HEK293 (cell line): ENCODE results near the gene SIGLEC10.

ENCODE experiments used
- CTCF ChIA-PET: fragments of 350-600 bp; formaldehyde crosslinking; extraction: SDS; loops from one replicate; lab custom pipeline; 2021; ENCODE audit warnings: antibody characterized with exemption; lab: Yijun Ruan, JAX
- POLR2A ChIA-PET: fragments of 300-600 bp; formaldehyde crosslinking; extraction: SDS; loops from one replicate; lab custom pipeline; 2020; ENCODE audit warnings: antibody characterized with exemption, inconsistent platforms; lab: Yijun Ruan, JAX
- H3K27ac ChIP-seq: fragments of 200-500 bp; sonication (Bioruptor generic); 2 replicates; pipeline ENCODE4 v1.5.1; 2014; ENCODE audit warnings: low read depth, low read length, control low read depth, inconsistent platforms; ENCODE audit errors: extremely low read depth
- H3K36me3 ChIP-seq, 2 experiments: fragments of 200-500 bp in 1 of 2; sonication (Bioruptor generic) in 1 of 2; 1 replicate in 1 of 2; 2 replicates in 1 of 2; pipeline ENCODE4 v1.5.1; 2014 to 2017; ENCODE audit warnings: inconsistent platforms in 2 of 2, low read length in 2 of 2; ENCODE audit not compliant: control insufficient read depth in 2 of 2, insufficient read depth in 1 of 2
- H3K4me1 ChIP-seq: fragments of 200-500 bp; sonication (Bioruptor generic); 2 replicates; pipeline ENCODE4 v1.5.1; 2014; ENCODE audit warnings: mild to moderate bottlenecking, low read length, inconsistent platforms; ENCODE audit not compliant: control insufficient read depth, insufficient read depth
- H3K4me3 ChIP-seq: 2 replicates; pipeline ENCODE4 v1.5.1; 2011; ENCODE audit warnings: low read depth, mild to moderate bottlenecking, control low read depth, low read length, moderate library complexity
- H3K9me3 ChIP-seq: fragments of 200-500 bp; sonication (Bioruptor generic); 2 replicates; pipeline ENCODE4 v1.5.1; 2014; ENCODE audit warnings: low read depth, low read length, inconsistent platforms; ENCODE audit not compliant: control insufficient read depth, insufficient read depth
- ELK4 ChIP-seq: IDR thresholded peaks from 2 replicates; pipeline ENCODE4 v1.6.1; 2011; ENCODE audit warnings: mild to moderate bottlenecking, low read depth, low read length, borderline replicate concordance
- GLIS1 ChIP-seq: fragments of 450-650 bp; formaldehyde crosslinking; IDR thresholded peaks from 2 replicates; pipeline ENCODE4 v1.5.1; 2016; ENCODE audit warnings: missing biosample characterization, missing genetic modification characterization
- HIC1 ChIP-seq: fragments of 450-650 bp; formaldehyde crosslinking; IDR thresholded peaks from 2 replicates; pipeline ENCODE4 v1.5.1; 2016; ENCODE audit warnings: missing biosample characterization, missing genetic modification characterization
- KLF10 ChIP-seq: fragments of 450-650 bp; IDR thresholded peaks from 2 replicates; pipeline ENCODE4 v1.5.1; 2018; ENCODE audit warnings: missing biosample characterization, mild to moderate bottlenecking, missing genetic modification characterization
- OSR2 ChIP-seq: fragments of 450-650 bp; formaldehyde crosslinking; IDR thresholded peaks from 2 replicates; pipeline ENCODE4 v1.5.1; 2016; ENCODE audit warnings: missing biosample characterization, missing genetic modification characterization
- PATZ1 ChIP-seq: fragments of 450-650 bp; formaldehyde crosslinking; IDR thresholded peaks from 2 replicates; pipeline ENCODE4 v1.5.1; 2016; ENCODE audit warnings: missing biosample characterization, missing genetic modification characterization
- PRDM1 ChIP-seq: fragments of 450-650 bp; formaldehyde crosslinking; IDR thresholded peaks from 2 replicates; pipeline ENCODE4; 2016; ENCODE audit warnings: missing biosample characterization, missing genetic modification characterization
- SCRT1 ChIP-seq: fragments of 450-650 bp; formaldehyde crosslinking; IDR thresholded peaks from 2 replicates; pipeline ENCODE4 v1.5.1; 2016; ENCODE audit warnings: missing biosample characterization, missing genetic modification characterization, borderline replicate concordance
- YY2 ChIP-seq: fragments of 450-650 bp; formaldehyde crosslinking; IDR thresholded peaks from 2 replicates; pipeline ENCODE4 v1.5.1; 2016; ENCODE audit warnings: missing biosample characterization, missing genetic modification characterization
- ZBTB20 ChIP-seq: fragments of 450-650 bp; formaldehyde crosslinking; IDR thresholded peaks from 2 replicates; pipeline ENCODE4 v1.5.1; 2016; ENCODE audit warnings: missing biosample characterization, missing genetic modification characterization
- ZNF174 ChIP-seq: fragments of 450-650 bp; formaldehyde crosslinking; IDR thresholded peaks from 2 replicates; pipeline ENCODE4 v1.5.0; 2017; ENCODE audit warnings: missing biosample characterization, mild to moderate bottlenecking, missing genetic modification characterization
- ZNF292 ChIP-seq: fragments of 450-650 bp; formaldehyde crosslinking; IDR thresholded peaks from 2 replicates; pipeline ENCODE4 v1.5.1; 2016; ENCODE audit warnings: low read depth, missing biosample characterization, missing genetic modification characterization, borderline replicate concordance
- ZNF302 ChIP-seq: fragments of 450-650 bp; formaldehyde crosslinking; IDR thresholded peaks from 2 replicates; pipeline ENCODE4 v1.5.1; 2016; ENCODE audit warnings: missing biosample characterization, missing genetic modification characterization, low read depth
- ZNF311 ChIP-seq: fragments of 450-650 bp; formaldehyde crosslinking; IDR thresholded peaks from 2 replicates; pipeline ENCODE4 v1.5.1; 2017; ENCODE audit warnings: missing biosample characterization, missing genetic modification characterization, borderline replicate concordance
- ZNF394 ChIP-seq: fragments of 450-650 bp; formaldehyde crosslinking; IDR thresholded peaks from 2 replicates; pipeline ENCODE4 v1.5.1; 2016; ENCODE audit warnings: missing biosample characterization, missing genetic modification characterization, mild to moderate bottlenecking, moderate library complexity, borderline replicate concordance
- ZNF449 ChIP-seq: fragments of 450-650 bp; formaldehyde crosslinking; IDR thresholded peaks from 2 replicates; pipeline ENCODE4 v1.5.1; 2017; ENCODE audit warnings: missing biosample characterization, mild to moderate bottlenecking, missing genetic modification characterization, moderate library complexity
- ZNF513 ChIP-seq: fragments of 450-650 bp; IDR thresholded peaks from 2 replicates; pipeline ENCODE4 v1.5.1; 2018; ENCODE audit warnings: missing biosample characterization, missing genetic modification characterization
- ZNF549 ChIP-seq: fragments of 450-650 bp; IDR thresholded peaks from 2 replicates; pipeline ENCODE4 v1.5.1; 2018; ENCODE audit warnings: missing biosample characterization, missing genetic modification characterization, mild to moderate bottlenecking, inconsistent platforms, moderate library complexity
- ZNF555 ChIP-seq: fragments of 450-650 bp; formaldehyde crosslinking; conservative IDR thresholded peaks from 2 replicates; pipeline ENCODE4 v1.5.1; 2017; ENCODE audit warnings: missing biosample characterization, mild to moderate bottlenecking, missing genetic modification characterization, inconsistent platforms
- ZNF596 ChIP-seq: fragments of 450-650 bp; IDR thresholded peaks from 2 replicates; pipeline ENCODE4 v1.5.0; 2018; ENCODE audit warnings: missing biosample characterization, mild to moderate bottlenecking, missing genetic modification characterization, moderate library complexity
- ZNF600 ChIP-seq: fragments of 450-650 bp; formaldehyde crosslinking; IDR thresholded peaks from 2 replicates; pipeline ENCODE4 v1.5.1; 2016; ENCODE audit warnings: missing biosample characterization, missing genetic modification characterization
- ZNF658 ChIP-seq: fragments of 450-650 bp; formaldehyde crosslinking; IDR thresholded peaks from 2 replicates; pipeline ENCODE4; 2016; ENCODE audit warnings: missing biosample characterization, missing genetic modification characterization
- ZNF692 ChIP-seq: fragments of 450-650 bp; formaldehyde crosslinking; IDR thresholded peaks from 2 replicates; pipeline ENCODE4 v1.5.1; 2016; ENCODE audit warnings: missing biosample characterization, missing genetic modification characterization
- ZNF707 ChIP-seq: fragments of 450-650 bp; formaldehyde crosslinking; IDR thresholded peaks from 2 replicates; pipeline ENCODE4 v1.5.1; 2016; ENCODE audit warnings: missing biosample characterization, missing genetic modification characterization
- ZNF777 ChIP-seq: fragments of 450-650 bp; formaldehyde crosslinking; IDR thresholded peaks from 2 replicates; pipeline ENCODE4 v1.5.1; 2017; ENCODE audit warnings: missing biosample characterization, missing genetic modification characterization, borderline replicate concordance
- ZSCAN30 ChIP-seq: fragments of 450-650 bp; IDR thresholded peaks from 2 replicates; pipeline ENCODE4 v1.5.1; 2018; ENCODE audit warnings: missing biosample characterization, mild to moderate bottlenecking, missing genetic modification characterization, moderate library complexity

SIGLEC10 gene

GRCh38 chr19:51365965-51366388 lies 51.5 kb downstream of the SIGLEC10 start, which contains the start of gene ETFB (continued):
- TF ChIP-seq PATZ1, result peak; percentile 43
- TF ChIP-seq PRDM1 (tag by site-specific recombination), result peak; percentile 64; the same call in 1 of the 2 replicates
- no peak for TF ChIP-seq ZNF692 (tag by site-specific recombination)
- TF ChIP-seq OSR2 (tag by site-specific recombination), result peak; percentile 16; the same call in 1 of the 2 replicates
- peak; percentile 57; the same call in 1 of the 2 replicates for TF ChIP-seq YY2 (tag by site-specific recombination)
- TF ChIP-seq ZSCAN30, result peak; percentile 35; the same call in 1 of the 2 replicates
- TF ChIP-seq ZNF549, result no peak
- no peak for TF ChIP-seq ZNF292 (tag by site-specific recombination)
- peak; percentile 76 for TF ChIP-seq ZNF449 (tag by site-specific recombination)

- H3K4me1 ChIP-seq, result peaks cover 10% of the 10 kb centered on the region
- H3K4me3 ChIP-seq, result peak overlapping the region; percentile 77
- ChIA-PET CTCF (interaction anchor here (0.6 to 1.3 kb wide), 6 partner anchors 17 to 42 kb away, joined by 3 to 6 read pairs (median 4); no protein-coding TSS in a partner anchor), POLR2A (interaction anchor here (0.5 to 1.6 kb wide), 6 partner anchors 12 to 206 kb away, joined by 3 to 10 read pairs (median 5); partner anchors contain the start of genes VSIG10L and ZNF175)
- no peaks in the 10 kb centered on the region; a peak in 1 of 3 replicates for H3K36me3 ChIP-seq
- no peaks in the 10 kb centered on the region for H3K9me3 ChIP-seq
- peak overlapping the region; percentile 76; the same call in 1 of the 2 replicates for H3K27ac ChIP-seq
- no peak for TF ChIP-seq ZNF600 (tag by site-specific recombination)
- TF ChIP-seq ZNF302, result no peak
- no peak for TF ChIP-seq ELK4
- no peak for TF ChIP-seq ZNF555 (tag by site-specific recombination)
- TF ChIP-seq ZNF596 (tag by site-specific recombination), result no peak
- no peak for TF ChIP-seq ZNF513 (tag by site-specific recombination)
- TF ChIP-seq SCRT1 (tag by site-specific recombination), result no peak
- TF ChIP-seq ZNF174, result no peak
- no peak for TF ChIP-seq ZNF394 (tag by site-specific recombination)
- TF ChIP-seq ZNF311 (tag by site-specific recombination), result no peak
- no peak for TF ChIP-seq ZNF777 (tag by site-specific recombination)
- TF ChIP-seq KLF10 (tag by site-specific recombination), result no peak
- TF ChIP-seq ZNF658 (tag by site-specific recombination), result no peak
- TF ChIP-seq ZNF707 (tag by site-specific recombination), result no peak
- 0 out of 2 replicates have a peak, but pooled peaks have one; percentile 22 for TF ChIP-seq HIC1 (tag by site-specific recombination)
- TF ChIP-seq ZBTB20, result peak; percentile 89
- peak; percentile 13; the same call in 1 of the 2 replicates for TF ChIP-seq GLIS1
These were observed 52.1 kb downstream of the SIGLEC10 start for GRCh38 chr19:51365211-51365964.
